ENCODE measurements around the gene EYA2. TPM values are rescaled to one million over a fixed set of nuclear protein-coding genes. Genes with fewer than 3 reads are reported as not detected.

EYA2 gene
- total RNA-seq, 2 experiments from 2014 or later, result not detected

GRCh38 chr20:47125758-47126591 lies 231.3 kb downstream of the EYA2 start:
- CTCF ChIA-PET, result interaction anchor here (0.8 kb wide), 1 partner anchor 23 kb away, joined by 3 read pairs; no protein-coding TSS in a partner anchor

GRCh38 chr20:47126709-47127108 lies 232.1 kb downstream of the EYA2 start:
- DNase-seq, result no peak
- H3K36me3 Mint-ChIP-seq (ENCODE audit: low read depth), result no peaks in the 10 kb centered on the region
- no peak overlapping the region for H3K4me3 Mint-ChIP-seq
- H3K27ac Mint-ChIP-seq, result no peak overlapping the region
- no peaks in the 10 kb centered on the region for H3K9me3 Mint-ChIP-seq
- CTCF ChIA-PET, result interaction anchor here (0.8 kb wide), 1 partner anchor 22 kb away, joined by 3 read pairs; no protein-coding TSS in a partner anchor
- POLR2A ChIA-PET, result interaction anchor here (0.6 kb wide), 1 partner anchor 14 kb away, joined by 3 read pairs; no protein-coding TSS in a partner anchor
- intact Hi-C loops (cut with micrococcal nuclease), result no loop called here
- TF ChIP-seq CTCF (IDR thresholded peaks at IDR 0.05), result no peak
- H3K4me1 Mint-ChIP-seq (ENCODE audit: low read depth), result no peaks in the 10 kb centered on the region
- no peak for ATAC-seq
- H3K27me3 Mint-ChIP-seq, result peaks cover 24% of the 10 kb centered on the region

More at GRCh38 chr20:47125758-47126591, 231.3 kb downstream of the EYA2 start:
- no peak overlapping the region for H3K27ac Mint-ChIP-seq
- H3K9me3 Mint-ChIP-seq, result no peaks in the 10 kb centered on the region
- no peaks in the 10 kb centered on the region for H3K4me1 Mint-ChIP-seq (ENCODE audit: low read depth)
- POLR2A ChIA-PET, result interaction anchor here (0.6 kb wide), 1 partner anchor 15 kb away, joined by 3 read pairs; no protein-coding TSS in a partner anchor
- no peak for ATAC-seq
- H3K4me3 Mint-ChIP-seq, result no peak overlapping the region
- H3K36me3 Mint-ChIP-seq (ENCODE audit: low read depth), result no peaks in the 10 kb centered on the region
- TF ChIP-seq CTCF (IDR thresholded peaks at IDR 0.05), result no peak
- peaks cover 23% of the 10 kb centered on the region for H3K27me3 Mint-ChIP-seq
- intact Hi-C loops (cut with micrococcal nuclease), result no loop called here
- DNase-seq, result no peak

DNA sequence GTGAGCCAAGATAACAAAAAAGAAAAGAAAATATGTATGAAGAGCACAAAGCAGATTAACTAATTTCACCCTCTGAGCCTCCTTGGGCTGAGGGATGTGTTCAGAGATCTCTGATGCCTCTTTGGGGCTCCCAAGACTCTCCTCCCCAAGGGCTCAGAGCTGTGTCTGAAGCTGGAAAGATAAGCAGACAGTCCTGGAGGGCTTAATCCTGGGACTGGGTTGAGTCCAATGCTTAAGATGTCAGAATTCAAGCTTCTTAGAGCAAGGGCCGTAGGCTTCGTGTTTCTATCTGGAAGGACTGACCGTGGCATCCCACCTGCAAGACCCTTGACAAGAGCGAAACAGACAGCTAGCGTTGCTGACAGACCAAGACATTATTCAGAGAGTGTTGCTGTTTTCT lies 232.9 kb downstream of the EYA2 start:
- no peak for ATAC-seq
- no peak for TF ChIP-seq CTCF (IDR thresholded peaks at IDR 0.05)
- POLR2A ChIA-PET, result no interaction called here
- DNase-seq, result no peak
- Mint-ChIP-seq H3K4me1 (ENCODE audit: low read depth) (no peaks in the 10 kb centered on the region), H3K4me3 (no peak overlapping the region), H3K27me3 (peaks cover 24% of the 10 kb centered on the region), H3K27ac (no peak overlapping the region), H3K9me3 (no peaks in the 10 kb centered on the region), H3K36me3 (ENCODE audit: low read depth) (no peaks in the 10 kb centered on the region)
- intact Hi-C loops (cut with micrococcal nuclease), result no loop called here
- CTCF ChIA-PET, result interaction anchor here (0.6 kb wide), 1 partner anchor 390 kb away, joined by 3 read pairs; no protein-coding TSS in a partner anchor

DNA sequence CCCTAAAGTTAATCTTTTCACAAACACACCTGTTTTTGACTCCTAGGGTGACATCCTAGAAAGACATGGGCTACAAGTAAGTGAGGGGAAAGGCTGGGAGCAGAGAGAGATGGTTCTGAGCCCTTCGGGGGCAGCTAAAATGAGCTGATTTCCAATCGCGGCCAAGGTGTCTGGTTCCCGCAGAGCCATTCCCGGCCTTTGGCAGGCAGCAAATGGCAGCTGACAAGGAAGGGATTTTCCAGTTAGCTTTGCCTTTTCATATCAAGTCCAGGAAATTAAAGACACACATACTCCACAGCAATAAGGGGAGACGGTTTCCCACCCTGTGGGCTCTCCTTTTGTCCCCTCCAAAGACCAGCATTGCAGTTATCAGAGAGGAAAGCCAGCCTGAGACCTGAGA lies 233.4 kb downstream of the EYA2 start:
- Mint-ChIP-seq H3K36me3 (ENCODE audit: low read depth) (no peaks in the 10 kb centered on the region), H3K27me3 (peaks cover 24% of the 10 kb centered on the region), H3K9me3 (no peaks in the 10 kb centered on the region), H3K4me3 (no peak overlapping the region), H3K4me1 (ENCODE audit: low read depth) (no peaks in the 10 kb centered on the region), H3K27ac (no peak overlapping the region)
- ChIA-PET POLR2A (no interaction called here), CTCF (interaction anchor here (0.6 kb wide), 1 partner anchor 390 kb away, joined by 3 read pairs; no protein-coding TSS in a partner anchor)
- TF ChIP-seq CTCF (IDR thresholded peaks at IDR 0.05), result no peak
- intact Hi-C loops (cut with micrococcal nuclease), result no loop called here
- ATAC-seq (no peak), DNase-seq (no peak)

DNA sequence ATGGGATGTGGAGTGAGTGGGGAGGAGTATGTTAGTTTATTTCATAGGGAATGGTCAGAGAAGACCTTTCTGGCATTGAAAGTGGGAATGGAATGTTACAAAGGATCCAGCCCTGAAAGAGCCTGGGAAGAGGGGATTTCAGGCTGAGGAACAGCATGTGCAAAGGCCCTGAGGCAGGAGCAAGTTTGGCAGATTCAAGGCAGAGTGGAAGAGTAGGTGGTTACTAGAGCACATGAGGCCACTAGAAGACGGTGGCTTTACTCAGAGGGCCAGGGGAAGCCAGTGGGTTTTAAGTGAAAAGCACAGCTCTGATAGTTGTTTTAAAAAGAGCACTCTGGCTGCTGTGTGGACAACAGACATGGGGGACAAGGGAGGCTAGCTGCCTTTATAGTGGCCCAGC lies 234.7 kb downstream of the EYA2 start:
- no peaks in the 10 kb centered on the region for H3K4me1 Mint-ChIP-seq (ENCODE audit: low read depth)
- H3K27ac Mint-ChIP-seq, result no peak overlapping the region
- no peaks in the 10 kb centered on the region for H3K9me3 Mint-ChIP-seq
- no peak for DNase-seq
- no peak for TF ChIP-seq CTCF (IDR thresholded peaks at IDR 0.05)
- CTCF ChIA-PET, result no interaction called here
- intact Hi-C loops (cut with micrococcal nuclease), result no loop called here
- POLR2A ChIA-PET, result no interaction called here
- H3K36me3 Mint-ChIP-seq (ENCODE audit: low read depth), result no peaks in the 10 kb centered on the region
- H3K27me3 Mint-ChIP-seq, result peaks cover 20% of the 10 kb centered on the region
- no peak overlapping the region for H3K4me3 Mint-ChIP-seq
- ATAC-seq, result no peak
